Smooth muscle cell (in vitro differentiated cells): Measurements from ENCODE around the gene GRM7. TPM values are rescaled to one million over a fixed set of nuclear protein-coding genes. Genes with fewer than 3 reads are reported as not detected.

Source experiments
- DNase-seq: peaks from one replicate; lab custom pipeline; 2025; ENCODE audit not compliant: unreplicated experiment; lab: John Stamatoyannopoulos, UW
- H2AFZ ChIP-seq: fragments of 200-600 bp; sonication (generic); 2 replicates; pipeline ENCODE4 v1.6.0; 2016; ENCODE audit warnings: antibody characterized with exemption, low read depth, mild to moderate bottlenecking
- H3F3A ChIP-seq: fragments of 200-600 bp; sonication (generic); 2 replicates; pipeline ENCODE4 v1.6.0; 2017; ENCODE audit warnings: antibody characterized with exemption, low read depth
- H3K27ac ChIP-seq: fragments of 200-600 bp; sonication (generic); 2 replicates; pipeline ENCODE4 v1.5.1; 2016; ENCODE audit warnings: low read depth, mild to moderate bottlenecking
- H3K27me3 ChIP-seq: fragments of 200-600 bp; sonication (generic); 2 replicates; pipeline ENCODE4 v1.6.1; 2016; ENCODE audit warnings: low read depth, mild to moderate bottlenecking
- H3K36me3 ChIP-seq: fragments of 200-600 bp; sonication (generic); 2 replicates; pipeline ENCODE4 v1.5.1; 2016; ENCODE audit warnings: low read depth
- H3K4me1 ChIP-seq: fragments of 200-600 bp; sonication (generic); 2 replicates; pipeline ENCODE4 v1.5.1; 2016; ENCODE audit warnings: low read depth
- H3K4me2 ChIP-seq: fragments of 200-600 bp; sonication (generic); 2 replicates; pipeline ENCODE4 v1.6.0; 2016; ENCODE audit warnings: mild to moderate bottlenecking
- H3K4me3 ChIP-seq: fragments of 200-600 bp; sonication (generic); 2 replicates; pipeline ENCODE4 v1.5.1; 2016; ENCODE audit warnings: mild to moderate bottlenecking
- H3K79me2 ChIP-seq: fragments of 200-600 bp; sonication (generic); 2 replicates; pipeline ENCODE4 v1.6.0; 2016; ENCODE audit warnings: low read depth, mild to moderate bottlenecking
- H3K9ac ChIP-seq: fragments of 200-600 bp; sonication (generic); 2 replicates; pipeline ENCODE4 v1.6.0; 2016; ENCODE audit warnings: low read depth
- H3K9me3 ChIP-seq: fragments of 200-600 bp; sonication (generic); replicated peaks from 2 replicates; pipeline ENCODE4 v1.5.1; 2016; ENCODE audit warnings: low read depth
- H4K20me1 ChIP-seq: fragments of 200-600 bp; sonication (generic); 2 replicates; pipeline ENCODE4 v1.6.0; 2016; ENCODE audit warnings: low read depth
- WGBS: methylation state at CpG from one replicate; pipeline ENCODE4 v1.1.7; 2016; ENCODE audit warnings: low lambda C conversion rate; 5-methylcytosine and 5-hydroxymethylcytosine counted together
- polyA plus RNA-seq: library from polyadenylated mRNA; unstranded; fragments of >200 nt; fragmentation: Nextera tagmentation; extraction: Ambion mirVana; gene quantifications from 2 replicates; pipeline ENCODE4 v1.2.1, GENCODE V29; 2016
- total RNA-seq: library from RNA; depleted of rRNA; stranded (reverse); fragments of >200 nt; gene quantifications from 2 replicates; pipeline ENCODE4 v1.2.3, GENCODE V29; 2014
- TF ChIP-seq, protein P1 (sequence below): fragments of 200-600 bp; sonication (generic); IDR thresholded peaks from 2 replicates; pipeline ENCODE4 v1.5.1; 2017; ENCODE audit warnings: borderline replicate concordance, mild to moderate bottlenecking, antibody characterized with exemption; ENCODE audit not compliant: insufficient read depth, poor library complexity, severe bottlenecking

The GRM7 gene
- total and polyA plus RNA-seq, 2 experiments from 2014 or later, result not detected

DNA sequence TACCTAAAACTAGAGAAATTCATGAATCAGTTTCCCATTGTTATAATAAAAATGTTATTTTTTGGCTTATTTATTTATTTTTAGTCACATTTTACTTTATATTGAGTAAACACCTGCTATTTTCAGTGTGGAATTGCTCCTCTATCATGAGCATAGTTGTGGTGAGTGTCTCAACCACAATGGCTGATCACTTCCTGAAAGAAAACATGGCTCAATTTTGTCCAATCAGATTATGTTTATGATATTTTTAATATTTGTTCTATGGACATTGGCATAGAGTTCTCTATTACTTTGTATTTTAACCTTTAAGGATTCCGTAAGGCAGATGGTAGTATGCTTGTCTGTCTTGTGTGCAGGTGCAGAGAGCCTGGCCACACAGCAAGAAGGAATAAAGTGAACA, 16.2 kb upstream of the GRM7 start:
- H3K4me1 ChIP-seq, result no peaks in the 10 kb centered on the region
- no peaks in the 10 kb centered on the region for H4K20me1 ChIP-seq
- no peak overlapping the region for H3K9ac ChIP-seq
- no peak overlapping the region for H3K4me2 ChIP-seq
- TF ChIP-seq, protein P1, sequence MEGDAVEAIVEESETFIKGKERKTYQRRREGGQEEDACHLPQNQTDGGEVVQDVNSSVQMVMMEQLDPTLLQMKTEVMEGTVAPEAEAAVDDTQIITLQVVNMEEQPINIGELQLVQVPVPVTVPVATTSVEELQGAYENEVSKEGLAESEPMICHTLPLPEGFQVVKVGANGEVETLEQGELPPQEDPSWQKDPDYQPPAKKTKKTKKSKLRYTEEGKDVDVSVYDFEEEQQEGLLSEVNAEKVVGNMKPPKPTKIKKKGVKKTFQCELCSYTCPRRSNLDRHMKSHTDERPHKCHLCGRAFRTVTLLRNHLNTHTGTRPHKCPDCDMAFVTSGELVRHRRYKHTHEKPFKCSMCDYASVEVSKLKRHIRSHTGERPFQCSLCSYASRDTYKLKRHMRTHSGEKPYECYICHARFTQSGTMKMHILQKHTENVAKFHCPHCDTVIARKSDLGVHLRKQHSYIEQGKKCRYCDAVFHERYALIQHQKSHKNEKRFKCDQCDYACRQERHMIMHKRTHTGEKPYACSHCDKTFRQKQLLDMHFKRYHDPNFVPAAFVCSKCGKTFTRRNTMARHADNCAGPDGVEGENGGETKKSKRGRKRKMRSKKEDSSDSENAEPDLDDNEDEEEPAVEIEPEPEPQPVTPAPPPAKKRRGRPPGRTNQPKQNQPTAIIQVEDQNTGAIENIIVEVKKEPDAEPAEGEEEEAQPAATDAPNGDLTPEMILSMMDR, result no peak
- peaks cover 3% of the 10 kb centered on the region for H3K27me3 ChIP-seq
- no peaks in the 10 kb centered on the region for H3F3A ChIP-seq
- no peak overlapping the region for H2AFZ ChIP-seq
- H3K79me2 ChIP-seq, result no peaks in the 10 kb centered on the region
- WGBS, result 93% methylated on average over 1 of the region's 1 CpG
- H3K4me3 ChIP-seq, result no peak overlapping the region
- no peaks in the 10 kb centered on the region for H3K9me3 ChIP-seq
- DNase-seq, result no peak
- no peak overlapping the region for H3K27ac ChIP-seq
- H3K36me3 ChIP-seq, result no peaks in the 10 kb centered on the region

DNA sequence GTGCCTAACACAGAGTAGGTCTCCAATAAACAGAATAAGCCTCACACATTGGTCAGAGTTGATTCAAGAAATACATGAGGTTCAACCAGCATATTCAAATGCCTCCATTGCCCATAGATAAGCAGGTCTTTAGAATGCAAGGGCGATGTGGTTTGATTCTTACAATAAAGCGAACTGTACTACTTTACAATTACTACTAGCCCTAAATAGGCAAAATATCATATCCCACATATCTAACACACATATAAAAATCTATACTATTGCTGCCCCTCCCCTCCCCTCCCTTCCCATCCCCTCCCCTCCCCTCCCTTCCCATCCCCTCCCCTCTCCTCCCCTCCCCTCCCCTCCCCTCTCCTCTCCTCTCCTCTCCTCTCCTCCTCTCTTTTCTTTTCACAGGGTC, 6.7 kb upstream of the GRM7 start:
- H3K36me3 ChIP-seq, result no peaks in the 10 kb centered on the region
- H3K9me3 ChIP-seq, result no peaks in the 10 kb centered on the region
- H3K4me1 ChIP-seq, result no peaks in the 10 kb centered on the region
- no peak overlapping the region for H3K9ac ChIP-seq
- no peak for DNase-seq
- H3F3A ChIP-seq, result no peaks in the 10 kb centered on the region
- no peak overlapping the region for H3K27ac ChIP-seq
- H3K4me3 ChIP-seq, result no peak overlapping the region
- peaks cover 80% of the 10 kb centered on the region for H3K27me3 ChIP-seq
- H2AFZ ChIP-seq, result no peak overlapping the region
- H4K20me1 ChIP-seq, result no peaks in the 10 kb centered on the region
- H3K4me2 ChIP-seq, result no peak overlapping the region
- TF ChIP-seq, protein P1, result no peak
- WGBS, result 85% methylated on average over 2 of the region's 2 CpGs
- H3K79me2 ChIP-seq, result no peaks in the 10 kb centered on the region

DNA sequence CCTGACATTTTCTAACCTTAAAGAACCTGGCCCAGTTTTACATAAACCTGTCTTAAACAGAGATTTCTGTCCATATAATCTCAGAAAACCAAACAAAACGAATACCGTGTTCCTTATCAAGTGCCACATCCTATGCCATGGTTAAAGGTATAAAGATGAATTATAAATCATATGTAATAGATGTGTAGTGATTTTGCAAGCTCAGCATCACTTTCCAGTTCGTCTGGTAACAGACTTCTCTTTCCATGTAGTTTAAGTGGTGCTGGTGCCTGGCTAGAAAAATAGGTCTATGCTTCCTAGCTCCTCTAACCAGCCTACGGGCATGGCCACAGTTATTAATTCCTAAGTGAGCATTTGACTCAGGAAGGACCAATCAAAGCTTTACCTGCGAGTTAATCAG, 3.4 kb upstream of the GRM7 start:
- Histone ChIP-seq H3F3A (no peaks in the 10 kb centered on the region), H3K27me3 (peaks cover 97% of the 10 kb centered on the region), H3K79me2 (no peaks in the 10 kb centered on the region), H3K36me3 (no peaks in the 10 kb centered on the region), H4K20me1 (no peaks in the 10 kb centered on the region), H3K4me3 (no peak overlapping the region), H3K4me2 (no peak overlapping the region), H2AFZ (no peak overlapping the region), H3K9me3 (no peaks in the 10 kb centered on the region), H3K27ac (no peak overlapping the region), H3K4me1 (no peaks in the 10 kb centered on the region), H3K9ac (no peak overlapping the region)
- no peak for DNase-seq
- TF ChIP-seq, protein P1, result no peak
- 66% methylated on average over 5 of the region's 5 CpGs for WGBS

DNA sequence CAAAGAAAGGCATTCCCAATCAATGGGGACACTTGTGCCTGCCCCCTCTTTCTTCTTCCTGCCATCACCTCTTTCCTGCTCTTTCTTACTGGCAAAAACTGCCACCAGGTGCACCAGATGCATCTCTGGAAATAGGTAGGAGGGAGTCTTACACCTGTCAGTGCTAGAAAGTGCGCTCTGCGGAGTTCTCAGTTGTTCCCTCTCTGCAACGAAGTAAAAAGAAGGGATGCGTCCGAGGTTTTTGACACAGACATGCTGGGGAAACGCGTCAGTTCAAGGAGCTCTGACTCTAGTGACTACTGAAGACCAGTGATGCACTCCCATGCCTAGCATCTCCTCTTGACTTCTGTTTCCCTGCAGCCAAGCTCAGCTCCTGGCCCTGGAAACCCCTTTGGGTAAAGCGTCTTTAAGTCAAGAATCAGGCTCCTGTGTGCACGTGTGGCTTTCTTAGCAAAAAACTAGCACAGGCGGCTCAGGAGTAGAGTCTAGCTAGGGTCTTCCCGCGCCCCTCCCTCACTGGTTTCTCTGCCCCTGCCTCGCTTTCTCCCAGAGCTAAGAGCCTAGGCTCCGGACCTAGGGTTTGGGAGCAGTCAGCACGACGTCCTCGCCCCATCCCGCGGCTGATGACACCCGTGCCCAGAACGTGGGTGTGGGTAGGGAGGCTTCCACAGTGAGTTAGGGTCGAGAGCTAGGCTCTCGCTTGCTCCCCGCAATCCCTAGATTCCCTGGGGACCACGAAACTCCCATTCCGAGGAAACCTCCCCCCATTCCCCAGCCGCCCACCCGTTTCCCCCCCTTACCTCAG, 564 bp upstream of the GRM7 start:
- Histone ChIP-seq H4K20me1 (no peaks in the 10 kb centered on the region), H3K27me3 (peaks cover 99% of the 10 kb centered on the region), H2AFZ (peak overlapping the region; percentile 20), H3K9me3 (no peaks in the 10 kb centered on the region), H3F3A (no peaks in the 10 kb centered on the region), H3K36me3 (no peaks in the 10 kb centered on the region), H3K4me1 (peaks cover 3% of the 10 kb centered on the region), H3K27ac (no peak overlapping the region), H3K4me2 (peak overlapping the region; percentile 92), H3K4me3 (peak overlapping the region; percentile 53), H3K9ac (no peak overlapping the region), H3K79me2 (no peaks in the 10 kb centered on the region)
- WGBS, result 4% methylated on average over 26 of the region's 28 CpGs
- no peak for DNase-seq
- TF ChIP-seq, protein P1, result no peak
